Right atrium auricular region (tissue), 2 donors: ENCODE measurements around the gene OIT3. TPM values are rescaled to one million over a fixed set of nuclear protein-coding genes. Genes with fewer than 3 reads are reported as not detected.
"Not testable (repeated sequence)": the region's sequence is repeated elsewhere in the genome, so short reads cannot be mapped to it uniquely, and the experiment has no call there.

Experiments used
- DNase-seq: peaks from one replicate; pipeline ENCODE4 v3.0.0-alpha.2; 2019; ENCODE audit warnings: low spot score
- H3K27ac ChIP-seq, 2 donors: fragments of 200-600 bp; sonication (generic); 1 replicate in 1 of 2; 2 replicates in 1 of 2; pipeline ENCODE4 v1.5.1; 2016 to 2019
- H3K27me3 ChIP-seq, 2 donors: fragments of 200-600 bp; sonication (generic); one replicate each; pipeline versions ENCODE4 v1.5.1 to v1.6.0; 2017 to 2019
- H3K36me3 ChIP-seq: fragments of 200-600 bp; sonication (generic); one replicate; pipeline ENCODE4 v1.5.1; 2016
- H3K4me1 ChIP-seq, 2 donors: fragments of 200-600 bp; sonication (generic); one replicate each; pipeline versions ENCODE4 v1.5.1 to v1.6.0; 2017 to 2019
- H3K4me3 ChIP-seq, 2 donors: fragments of 200-600 bp; sonication (generic); 1 replicate in 1 of 2; 2 replicates in 1 of 2; pipeline ENCODE4 v1.5.1; 2017 to 2019; ENCODE audit warnings: mild to moderate bottlenecking in 1 of 2, moderate library complexity in 1 of 2
- H3K9me3 ChIP-seq, 2 donors: fragments of 200-600 bp; sonication (generic); one replicate each; pipeline ENCODE4 v1.5.1; 2019
- total RNA-seq, 2 donors: library from RNA; depleted of rRNA; stranded (reverse); fragments of >200 nt; gene quantifications; one replicate each; pipeline ENCODE4 v1.1.0, GENCODE V29; 2016
- TF ChIP-seq, protein P1 (sequence below), 2 donors: fragments of 200-600 bp; sonication (generic); IDR thresholded peaks; one replicate each; pipeline ENCODE4 v1.5.1; 2019; ENCODE audit warnings: antibody characterized with exemption in 2 of 2

OIT3 gene
- total RNA-seq, 2 donors from 2014 or later: 0.30 to 0.67 TPM

DNA sequence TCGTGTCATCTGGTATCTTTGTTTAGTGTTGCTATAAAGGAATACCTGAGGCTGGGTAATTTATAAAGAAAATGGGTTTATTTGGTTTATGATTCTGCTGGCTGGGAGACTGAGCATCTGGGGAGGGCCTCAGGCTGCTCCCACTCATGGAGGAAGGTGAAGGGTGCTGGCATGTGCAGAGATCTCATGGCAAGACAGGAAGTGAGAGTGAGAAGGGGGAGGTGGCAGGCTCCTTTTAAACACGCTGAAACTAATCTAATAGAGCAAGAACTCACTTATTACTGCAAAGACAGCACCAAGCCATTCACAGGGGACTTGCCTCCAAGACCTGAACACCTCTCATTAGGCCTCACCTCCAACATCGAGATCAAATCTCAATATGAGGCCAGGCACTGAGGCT lies 11.3 kb downstream of the OIT3 start:
- Histone ChIP-seq H3K27me3 (no peaks in the 10 kb centered on the region), H3K27ac (no peak overlapping the region), H3K36me3 (no peaks in the 10 kb centered on the region), H3K9me3 (no peaks in the 10 kb centered on the region), H3K4me1 (no peaks in the 10 kb centered on the region), H3K4me3 (no peak overlapping the region)
- DNase-seq: no peak
- TF ChIP-seq, protein P1, sequence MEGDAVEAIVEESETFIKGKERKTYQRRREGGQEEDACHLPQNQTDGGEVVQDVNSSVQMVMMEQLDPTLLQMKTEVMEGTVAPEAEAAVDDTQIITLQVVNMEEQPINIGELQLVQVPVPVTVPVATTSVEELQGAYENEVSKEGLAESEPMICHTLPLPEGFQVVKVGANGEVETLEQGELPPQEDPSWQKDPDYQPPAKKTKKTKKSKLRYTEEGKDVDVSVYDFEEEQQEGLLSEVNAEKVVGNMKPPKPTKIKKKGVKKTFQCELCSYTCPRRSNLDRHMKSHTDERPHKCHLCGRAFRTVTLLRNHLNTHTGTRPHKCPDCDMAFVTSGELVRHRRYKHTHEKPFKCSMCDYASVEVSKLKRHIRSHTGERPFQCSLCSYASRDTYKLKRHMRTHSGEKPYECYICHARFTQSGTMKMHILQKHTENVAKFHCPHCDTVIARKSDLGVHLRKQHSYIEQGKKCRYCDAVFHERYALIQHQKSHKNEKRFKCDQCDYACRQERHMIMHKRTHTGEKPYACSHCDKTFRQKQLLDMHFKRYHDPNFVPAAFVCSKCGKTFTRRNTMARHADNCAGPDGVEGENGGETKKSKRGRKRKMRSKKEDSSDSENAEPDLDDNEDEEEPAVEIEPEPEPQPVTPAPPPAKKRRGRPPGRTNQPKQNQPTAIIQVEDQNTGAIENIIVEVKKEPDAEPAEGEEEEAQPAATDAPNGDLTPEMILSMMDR (IDR thresholded peaks at IDR 0.05): no peak

DNA sequence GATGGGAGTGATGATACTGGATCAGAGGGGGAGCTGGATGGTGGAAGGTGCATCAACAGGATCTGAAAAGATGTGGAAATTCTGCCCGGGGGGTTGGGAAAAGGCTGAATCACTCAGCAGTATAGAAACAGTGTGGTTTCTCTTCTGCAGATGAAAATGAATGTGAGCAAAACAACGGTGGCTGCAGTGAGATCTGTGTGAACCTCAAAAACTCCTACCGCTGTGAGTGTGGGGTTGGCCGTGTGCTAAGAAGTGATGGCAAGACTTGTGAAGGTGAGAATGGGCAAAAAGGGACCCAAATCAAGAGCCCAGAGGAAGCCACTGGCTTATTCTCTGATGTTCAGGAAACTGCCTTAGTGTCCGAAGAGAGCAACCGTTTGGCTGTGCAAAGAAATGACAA lies 12.9 kb downstream of the OIT3 start:
- H3K4me3 ChIP-seq: no peak overlapping the region
- no peak for DNase-seq
- no peaks in the 10 kb centered on the region for H3K9me3 ChIP-seq
- H3K27ac ChIP-seq: no peak overlapping the region
- TF ChIP-seq, protein P1 (IDR thresholded peaks at IDR 0.05): no peak
- H3K4me1 ChIP-seq: no peaks in the 10 kb centered on the region
- H3K27me3 ChIP-seq: no peaks in the 10 kb centered on the region
- no peaks in the 10 kb centered on the region for H3K36me3 ChIP-seq

DNA sequence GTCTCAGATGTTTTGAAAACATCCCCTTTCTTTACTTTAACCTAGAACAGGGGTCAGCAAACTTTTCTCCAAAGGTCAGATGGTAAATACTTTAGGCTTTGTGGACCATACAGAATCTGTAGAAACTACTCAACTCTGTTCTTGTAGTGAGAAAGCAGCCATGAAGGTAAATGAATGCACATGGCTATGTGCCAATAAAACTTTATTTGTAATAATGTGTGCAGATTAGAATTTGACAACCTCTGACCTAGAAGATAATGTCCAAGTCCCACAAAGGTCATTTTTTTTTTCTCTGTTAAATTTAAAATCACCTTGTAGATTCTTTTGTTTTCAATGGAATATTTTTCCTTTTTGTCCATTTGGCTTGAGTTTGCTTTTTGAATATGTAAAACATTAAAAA lies 17.2 kb downstream of the OIT3 start:
- Histone ChIP-seq H3K4me3 (no peak overlapping the region), H3K27ac (no peak overlapping the region), H3K9me3 (no peaks in the 10 kb centered on the region), H3K4me1 (no peaks in the 10 kb centered on the region), H3K36me3 (no peaks in the 10 kb centered on the region), H3K27me3 (no peaks in the 10 kb centered on the region)
- DNase-seq: no peak
- TF ChIP-seq, protein P1 (IDR thresholded peaks at IDR 0.05): no peak

DNA sequence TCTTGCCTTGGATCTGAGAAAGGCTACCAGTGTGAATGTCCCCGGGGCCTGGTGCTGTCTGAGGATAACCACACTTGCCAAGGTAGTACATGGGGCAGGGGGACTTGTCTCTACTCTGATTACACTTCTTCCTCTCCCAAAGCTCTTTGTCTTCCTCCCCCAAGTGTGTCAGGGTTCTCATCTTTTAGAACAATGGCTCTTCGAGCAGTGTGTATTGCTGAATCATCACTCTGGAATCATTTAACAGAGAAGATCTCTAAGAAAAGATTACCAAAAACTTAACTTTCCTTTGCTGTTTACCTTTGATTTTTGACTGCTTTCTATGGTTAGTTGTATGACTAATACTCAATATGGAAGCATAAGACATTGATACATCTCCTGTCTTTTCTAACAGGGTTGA lies 18.2 kb downstream of the OIT3 start:
- Histone ChIP-seq H3K4me3 (no peak overlapping the region), H3K27ac (no peak overlapping the region), H3K4me1 (no peaks in the 10 kb centered on the region), H3K27me3 (no peaks in the 10 kb centered on the region), H3K36me3 (no peaks in the 10 kb centered on the region), H3K9me3 (no peaks in the 10 kb centered on the region)
- no peak for DNase-seq
- TF ChIP-seq, protein P1 (IDR thresholded peaks at IDR 0.05): no peak

DNA sequence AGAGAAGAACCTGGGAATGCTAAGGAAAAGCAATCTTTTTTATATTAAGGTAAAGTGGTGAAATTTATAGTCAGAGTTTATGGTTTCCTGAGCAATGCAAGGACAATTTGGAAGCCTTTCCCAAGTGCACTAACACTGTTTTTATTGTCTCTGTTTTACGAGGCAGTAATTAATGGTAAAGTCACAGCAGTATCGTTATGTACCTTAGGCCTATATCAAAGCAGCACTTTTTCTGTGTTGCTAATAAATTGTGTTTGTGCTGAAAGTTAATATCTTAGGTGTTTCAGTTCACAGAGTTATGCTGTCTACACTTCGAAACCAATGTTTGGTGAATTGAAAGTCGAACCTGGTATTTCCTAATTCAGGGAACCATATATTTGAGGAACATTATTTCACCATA lies 19.2 kb downstream of the OIT3 start:
- no peak for DNase-seq
- Histone ChIP-seq H3K36me3 (no peaks in the 10 kb centered on the region), H3K9me3 (no peaks in the 10 kb centered on the region), H3K4me1 (no peaks in the 10 kb centered on the region), H3K4me3 (no peak overlapping the region), H3K27me3 (no peaks in the 10 kb centered on the region), H3K27ac (no peak overlapping the region)
- TF ChIP-seq, protein P1 (IDR thresholded peaks at IDR 0.05): no peak

DNA sequence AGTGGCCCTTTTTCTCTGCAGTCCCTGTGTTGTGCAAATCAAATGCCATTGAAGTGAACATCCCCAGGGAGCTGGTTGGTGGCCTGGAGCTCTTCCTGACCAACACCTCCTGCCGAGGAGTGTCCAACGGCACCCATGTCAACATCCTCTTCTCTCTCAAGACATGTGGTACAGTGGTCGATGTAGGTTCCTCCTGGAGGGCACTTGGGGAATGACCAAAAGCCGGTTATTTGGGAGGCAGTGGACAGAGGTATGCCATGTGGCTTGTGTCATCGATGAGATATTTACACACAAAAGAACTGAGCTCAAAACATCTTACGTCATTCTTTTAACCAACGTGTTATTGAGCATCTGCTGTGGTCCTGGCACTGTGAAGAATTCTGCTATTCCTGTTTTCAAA lies 19.7 kb downstream of the OIT3 start:
- no peaks in the 10 kb centered on the region for H3K36me3 ChIP-seq
- no peak for DNase-seq
- no peaks in the 10 kb centered on the region for H3K4me1 ChIP-seq
- H3K4me3 ChIP-seq: no peak overlapping the region
- TF ChIP-seq, protein P1 (IDR thresholded peaks at IDR 0.05): no peak
- no peak overlapping the region for H3K27ac ChIP-seq
- H3K27me3 ChIP-seq: no peaks in the 10 kb centered on the region
- H3K9me3 ChIP-seq: no peaks in the 10 kb centered on the region

DNA sequence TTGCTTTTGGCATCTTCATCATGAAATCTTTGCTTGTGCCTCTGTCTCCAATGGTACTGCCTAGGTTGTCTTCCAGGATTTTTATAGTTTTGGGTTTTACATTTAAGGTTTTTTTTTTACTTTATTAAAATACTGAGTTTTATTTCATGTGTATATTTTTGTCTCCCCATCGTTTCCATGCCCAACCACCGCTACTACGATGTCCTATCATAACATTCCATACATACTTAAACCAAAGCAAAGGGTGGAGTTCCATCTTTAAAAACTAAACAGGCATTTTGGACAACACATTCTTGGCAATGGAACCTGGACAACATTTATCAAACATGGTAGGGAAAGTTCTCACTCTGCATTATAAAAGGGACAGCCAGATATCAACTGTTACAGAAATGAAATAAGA lies 23.7 kb downstream of the OIT3 start:
- DNase-seq, H3K36me3 ChIP-seq, H3K27me3 ChIP-seq, H3K4me3 ChIP-seq, H3K27ac ChIP-seq, H3K4me1 ChIP-seq: not testable (repeated sequence)
- peaks cover 0 to 11% of the 10 kb centered on the region in 2 donors for H3K9me3 ChIP-seq

DNA sequence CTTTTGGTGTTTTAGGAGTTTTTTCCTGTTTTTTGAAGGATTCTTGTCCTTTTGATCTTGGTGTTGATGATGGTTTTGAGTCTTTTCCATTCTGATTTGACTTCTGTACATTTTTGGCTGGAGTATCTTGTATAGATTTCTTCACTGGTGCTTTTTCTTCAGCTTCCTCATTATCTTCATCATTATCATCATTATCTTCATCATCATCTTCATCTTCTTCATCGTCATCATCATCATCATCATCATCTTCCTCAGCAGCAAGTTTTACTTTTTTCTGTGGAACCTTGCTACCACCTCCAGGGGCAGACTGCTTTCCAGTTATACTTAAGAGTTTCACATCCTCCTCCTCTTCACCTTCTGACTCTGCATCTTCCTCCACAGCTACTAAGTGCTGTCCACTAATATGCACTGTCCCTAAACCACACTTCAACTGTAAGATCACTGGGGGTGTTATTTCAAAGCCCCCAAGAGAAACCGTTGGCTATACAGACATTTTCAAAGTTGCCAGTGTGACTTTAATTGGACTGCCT lies 24.3 kb downstream of the OIT3 start:
- peaks cover 0 to 11% of the 10 kb centered on the region in 2 donors for H3K9me3 ChIP-seq
- H3K36me3 ChIP-seq, H3K27ac ChIP-seq, H3K4me3 ChIP-seq, H3K27me3 ChIP-seq, DNase-seq, H3K4me1 ChIP-seq: not testable (repeated sequence)
